Suprapubic skin (tissue), 4 donors: ENCODE measurements around the gene COX17. TPM values are rescaled to one million over a fixed set of nuclear protein-coding genes. Genes with fewer than 3 reads are reported as not detected.

Experiments used
- DNase-seq, 2 donors: peaks; one replicate each; pipeline ENCODE4 v3.0.0-alpha.2; 2019; ENCODE audit warnings: low spot score in 2 of 2
- H3K27ac ChIP-seq: fragments of 200-600 bp; sonication (generic); one replicate; pipeline ENCODE4 v1.5.1; 2019
- H3K27me3 ChIP-seq: fragments of 200-600 bp; sonication (generic); one replicate; pipeline ENCODE4 v1.5.1; 2019
- H3K36me3 ChIP-seq: fragments of 200-600 bp; sonication (generic); one replicate; pipeline ENCODE4 v1.5.1; 2019
- H3K4me1 ChIP-seq: fragments of 200-600 bp; sonication (generic); one replicate; pipeline ENCODE4 v1.5.1; 2019
- H3K4me3 ChIP-seq: fragments of 200-600 bp; sonication (generic); one replicate; pipeline ENCODE4 v1.5.1; 2019; ENCODE audit warnings: mild to moderate bottlenecking
- H3K9me3 ChIP-seq: fragments of 200-600 bp; sonication (generic); one replicate; pipeline ENCODE4 v1.5.1; 2019
- CTCF ChIP-seq, 2 donors: fragments of 200-600 bp in 1 of 2; fragments of 450-650 bp in 1 of 2; sonication (generic) in 1 of 2; IDR thresholded peaks; one replicate each; pipeline ENCODE4 v1.5.1; 2016 to 2019; ENCODE audit warnings: antibody characterized with exemption in 2 of 2, mild to moderate bottlenecking in 1 of 2, moderate library complexity in 1 of 2
- EP300 ChIP-seq: sonication (generic); formaldehyde crosslinking; IDR thresholded peaks from one replicate; pipeline ENCODE4 v1.6.1; 2017; ENCODE audit warnings: antibody characterized with exemption
- POLR2A ChIP-seq, 2 donors: fragments of 450-650 bp; IDR thresholded peaks; one replicate each; pipeline ENCODE4 v1.6.1; 2017; ENCODE audit warnings: antibody characterized with exemption in 2 of 2, mild to moderate bottlenecking in 2 of 2, moderate library complexity in 2 of 2
- POLR2AphosphoS5 ChIP-seq, 3 donors: sonication (generic); formaldehyde crosslinking; IDR thresholded peaks; one replicate each; pipeline ENCODE4 v1.6.1; 2017; ENCODE audit warnings: antibody characterized with exemption in 3 of 3
- WGBS: methylation state at CpG from one replicate; pipeline ENCODE4 v1.1.5; 2018; 5-methylcytosine and 5-hydroxymethylcytosine counted together
- total RNA-seq, 4 donors: library from RNA; depleted of rRNA; stranded (reverse); fragments of >200 nt; gene quantifications; one replicate each; pipeline ENCODE4 v1.1.0, GENCODE V29; 2016

The COX17 gene
- total RNA-seq, 4 donors from 2014 or later, result 22.1 to 29.8 (median 26.0) TPM

GRCh38 chr3:119658994-119659393 lies 18.2 kb downstream of the COX17 start:
- WGBS, result 96% methylated on average over 2 of the region's 2 CpGs
- Histone ChIP-seq H3K9me3 (no peaks in the 10 kb centered on the region), H3K36me3 (no peaks in the 10 kb centered on the region), H3K4me1 (peaks cover 4% of the 10 kb centered on the region), H3K27me3 (no peaks in the 10 kb centered on the region), H3K27ac (no peak overlapping the region), H3K4me3 (no peak overlapping the region)
- TF ChIP-seq EP300 (no peak), POLR2AphosphoS5 (IDR thresholded peaks at IDR 0.05) (no peak), CTCF (IDR thresholded peaks at IDR 0.05) (no peak), POLR2A (IDR thresholded peaks at IDR 0.05) (no peak)
- no peak for DNase-seq

GRCh38 chr3:119657887-119658702 lies 19.1 kb downstream of the COX17 start:
- TF ChIP-seq EP300 (no peak), POLR2A (IDR thresholded peaks at IDR 0.05) (no peak), POLR2AphosphoS5 (IDR thresholded peaks at IDR 0.05) (no peak), CTCF (IDR thresholded peaks at IDR 0.05) (no peak)
- 82% methylated on average over 4 of the region's 4 CpGs for WGBS

GRCh38 chr3:119653876-119654275 lies 23.3 kb downstream of the COX17 start:
- H3K27me3 ChIP-seq, result no peaks in the 10 kb centered on the region
- no peak overlapping the region for H3K27ac ChIP-seq
- no peaks in the 10 kb centered on the region for H3K4me1 ChIP-seq
- no peak overlapping the region for H3K4me3 ChIP-seq
- no peak for DNase-seq
- 37% methylated on average over 2 of the region's 2 CpGs for WGBS
- H3K36me3 ChIP-seq, result no peaks in the 10 kb centered on the region
- H3K9me3 ChIP-seq, result no peaks in the 10 kb centered on the region
- TF ChIP-seq POLR2A (IDR thresholded peaks at IDR 0.05), result no peak
- TF ChIP-seq POLR2AphosphoS5 (IDR thresholded peaks at IDR 0.05), result no peak
- TF ChIP-seq EP300, result no peak
- no peak for TF ChIP-seq CTCF (IDR thresholded peaks at IDR 0.05)

More at GRCh38 chr3:119657887-119658702, 19.1 kb downstream of the COX17 start:
- peaks cover 4% of the 10 kb centered on the region for H3K4me1 ChIP-seq
- no peak overlapping the region for H3K27ac ChIP-seq
- H3K27me3 ChIP-seq, result no peaks in the 10 kb centered on the region
- no peaks in the 10 kb centered on the region for H3K9me3 ChIP-seq
- no peaks in the 10 kb centered on the region for H3K36me3 ChIP-seq
- H3K4me3 ChIP-seq, result no peak overlapping the region
- no peak for DNase-seq

GRCh38 chr3:119652306-119653033 lies 24.7 kb downstream of the COX17 start:
- WGBS, result 83% methylated on average over 7 of the region's 7 CpGs
- peak overlapping the region; percentile 9 for H3K27ac ChIP-seq

More at GRCh38 chr3:119652306-119653033, 24.7 kb downstream of the COX17 start:
- H3K27me3 ChIP-seq, result no peaks in the 10 kb centered on the region
- peaks cover 3% of the 10 kb centered on the region for H3K36me3 ChIP-seq
- no peak for DNase-seq
- H3K4me1 ChIP-seq, result no peaks in the 10 kb centered on the region
- no peak overlapping the region for H3K4me3 ChIP-seq
- TF ChIP-seq POLR2AphosphoS5 (IDR thresholded peaks at IDR 0.05) (no peak), POLR2A (IDR thresholded peaks at IDR 0.05) (no peak), EP300 (no peak), CTCF (IDR thresholded peaks at IDR 0.05) (no peak)
- no peaks in the 10 kb centered on the region for H3K9me3 ChIP-seq
